Peyer's patch (tissue), 4 donors: ENCODE results near the gene MYH16.

ENCODE experiments used
- POLR2A ChIP-seq, 2 donors: fragments of 450-650 bp; IDR thresholded peaks; one replicate each; pipeline ENCODE4 v1.5.1; 2017; ENCODE audit warnings: antibody characterized with exemption in 2 of 2, mild to moderate bottlenecking in 2 of 2, moderate library complexity in 2 of 2
- TF ChIP-seq, protein P1 (sequence below), 6 experiments: fragments of 450-650 bp in 4 of 6; fragments of 200-600 bp in 2 of 6; sonication (generic) in 1 of 6; IDR thresholded peaks; one replicate each; pipeline ENCODE4 v1.5.1; 2017 to 2019; ENCODE audit warnings: antibody characterized with exemption in 6 of 6, mild to moderate bottlenecking in 3 of 6, moderate library complexity in 1 of 6

DNA sequence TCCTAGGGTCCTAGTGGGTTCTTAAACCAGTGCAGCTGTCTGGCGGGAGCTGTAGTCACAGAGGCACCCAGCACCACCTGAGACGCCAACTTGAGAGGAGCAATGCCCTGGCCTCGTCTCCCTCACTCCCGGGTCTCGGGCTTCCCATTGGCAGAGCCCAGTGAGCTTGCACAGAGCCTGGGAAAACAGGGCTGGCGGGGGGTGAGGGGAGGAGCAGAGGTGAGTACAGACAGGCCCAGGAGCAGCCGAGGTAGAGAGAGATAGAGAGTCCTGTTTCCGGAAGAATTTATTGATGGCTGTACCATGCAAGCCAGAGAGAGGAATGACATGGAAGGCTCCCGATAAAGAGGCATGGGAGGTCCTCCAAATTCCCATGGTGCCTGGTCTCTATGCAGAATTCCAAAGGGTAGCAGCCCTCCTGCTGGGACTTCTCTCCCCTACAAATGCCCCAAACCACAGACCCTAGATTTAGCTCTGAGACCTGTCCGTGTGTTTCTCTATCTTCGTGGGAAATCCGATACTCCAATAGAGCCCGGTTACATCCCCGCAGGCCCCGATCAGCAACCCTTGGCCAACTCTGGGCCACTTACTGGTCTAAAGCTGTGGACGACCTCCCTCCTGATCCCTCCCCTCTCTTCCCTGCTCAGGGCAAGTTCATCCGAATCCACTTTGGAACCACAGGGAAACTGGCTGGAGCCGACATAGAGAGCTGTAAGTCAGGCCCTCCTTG, 20.3 kb upstream of the MYH16 start:
- TF ChIP-seq, protein P1, sequence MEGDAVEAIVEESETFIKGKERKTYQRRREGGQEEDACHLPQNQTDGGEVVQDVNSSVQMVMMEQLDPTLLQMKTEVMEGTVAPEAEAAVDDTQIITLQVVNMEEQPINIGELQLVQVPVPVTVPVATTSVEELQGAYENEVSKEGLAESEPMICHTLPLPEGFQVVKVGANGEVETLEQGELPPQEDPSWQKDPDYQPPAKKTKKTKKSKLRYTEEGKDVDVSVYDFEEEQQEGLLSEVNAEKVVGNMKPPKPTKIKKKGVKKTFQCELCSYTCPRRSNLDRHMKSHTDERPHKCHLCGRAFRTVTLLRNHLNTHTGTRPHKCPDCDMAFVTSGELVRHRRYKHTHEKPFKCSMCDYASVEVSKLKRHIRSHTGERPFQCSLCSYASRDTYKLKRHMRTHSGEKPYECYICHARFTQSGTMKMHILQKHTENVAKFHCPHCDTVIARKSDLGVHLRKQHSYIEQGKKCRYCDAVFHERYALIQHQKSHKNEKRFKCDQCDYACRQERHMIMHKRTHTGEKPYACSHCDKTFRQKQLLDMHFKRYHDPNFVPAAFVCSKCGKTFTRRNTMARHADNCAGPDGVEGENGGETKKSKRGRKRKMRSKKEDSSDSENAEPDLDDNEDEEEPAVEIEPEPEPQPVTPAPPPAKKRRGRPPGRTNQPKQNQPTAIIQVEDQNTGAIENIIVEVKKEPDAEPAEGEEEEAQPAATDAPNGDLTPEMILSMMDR (IDR thresholded peaks at IDR 0.05): no peak
- TF ChIP-seq POLR2A (IDR thresholded peaks at IDR 0.05): no peak
